Esophagus muscularis mucosa (tissue), 3 donors: Measurements from ENCODE around the gene AQP12B.

Experiments used
- CTCF ChIP-seq, 3 experiments: fragments of 200-600 bp in 2 of 3; fragments of 450-650 bp in 1 of 3; sonication (generic) in 2 of 3; IDR thresholded peaks; one replicate each; pipeline ENCODE4 v1.5.1; 2017 to 2019; ENCODE audit warnings: antibody characterized with exemption in 3 of 3, mild to moderate bottlenecking in 2 of 3, moderate library complexity in 1 of 3
- POLR2A ChIP-seq: fragments of 450-650 bp; IDR thresholded peaks from one replicate; pipeline ENCODE4 v1.6.1; 2017; ENCODE audit warnings: antibody characterized with exemption, moderate library complexity, mild to moderate bottlenecking, low read depth

DNA sequence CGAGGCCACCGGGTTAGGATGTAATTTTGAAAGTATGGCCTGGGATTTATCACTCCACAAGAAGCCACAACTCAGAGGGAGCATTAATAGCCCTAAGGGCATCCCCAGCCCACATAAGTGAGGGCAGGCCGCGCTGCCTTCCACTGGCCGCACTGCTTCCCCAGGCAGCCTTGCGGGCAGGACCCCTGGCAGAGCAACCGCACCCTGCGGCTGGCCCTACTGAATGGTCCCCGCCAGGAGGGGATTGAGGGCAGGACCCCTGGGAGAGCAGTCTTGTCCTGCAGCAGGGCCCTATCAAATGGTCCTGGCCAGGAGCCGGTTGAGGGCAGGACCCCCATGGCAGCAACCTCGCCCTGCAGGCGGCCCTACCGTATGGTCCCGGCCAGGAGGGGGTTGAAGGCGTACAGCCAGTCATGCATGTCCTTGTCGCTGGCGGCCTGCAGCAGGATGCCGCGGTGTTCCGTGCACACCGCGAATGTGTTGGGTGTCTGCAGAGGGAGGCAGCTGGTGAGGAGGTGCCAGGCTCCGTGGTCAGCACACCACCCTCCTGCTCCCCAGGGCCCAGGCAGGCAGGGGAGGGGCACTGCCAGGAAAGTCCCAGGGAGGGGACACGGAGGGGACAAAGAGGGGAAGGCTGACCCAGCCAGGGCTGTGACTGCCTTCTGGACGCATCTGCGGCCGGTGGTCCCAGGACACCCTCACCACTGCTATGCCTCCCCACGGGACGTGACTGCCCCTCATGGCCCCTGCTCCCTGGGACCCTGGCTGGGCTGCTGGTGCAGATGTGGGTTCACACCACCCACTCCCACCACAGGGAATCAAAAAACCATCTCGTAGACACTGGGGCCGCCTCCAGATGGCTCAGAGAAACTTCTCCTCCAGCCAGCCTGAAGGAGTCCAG, 35.2 kb upstream of the AQP12B start:
- TF ChIP-seq CTCF (IDR thresholded peaks at IDR 0.05) (no peak), POLR2A (no peak)
